Measurements from ENCODE around the gene SPIN4.
"Not testable (repeated sequence)": the region's sequence is repeated elsewhere in the genome, so short reads cannot be mapped to it uniquely, and the experiment has no call there.

The SPIN4 gene

DNA sequence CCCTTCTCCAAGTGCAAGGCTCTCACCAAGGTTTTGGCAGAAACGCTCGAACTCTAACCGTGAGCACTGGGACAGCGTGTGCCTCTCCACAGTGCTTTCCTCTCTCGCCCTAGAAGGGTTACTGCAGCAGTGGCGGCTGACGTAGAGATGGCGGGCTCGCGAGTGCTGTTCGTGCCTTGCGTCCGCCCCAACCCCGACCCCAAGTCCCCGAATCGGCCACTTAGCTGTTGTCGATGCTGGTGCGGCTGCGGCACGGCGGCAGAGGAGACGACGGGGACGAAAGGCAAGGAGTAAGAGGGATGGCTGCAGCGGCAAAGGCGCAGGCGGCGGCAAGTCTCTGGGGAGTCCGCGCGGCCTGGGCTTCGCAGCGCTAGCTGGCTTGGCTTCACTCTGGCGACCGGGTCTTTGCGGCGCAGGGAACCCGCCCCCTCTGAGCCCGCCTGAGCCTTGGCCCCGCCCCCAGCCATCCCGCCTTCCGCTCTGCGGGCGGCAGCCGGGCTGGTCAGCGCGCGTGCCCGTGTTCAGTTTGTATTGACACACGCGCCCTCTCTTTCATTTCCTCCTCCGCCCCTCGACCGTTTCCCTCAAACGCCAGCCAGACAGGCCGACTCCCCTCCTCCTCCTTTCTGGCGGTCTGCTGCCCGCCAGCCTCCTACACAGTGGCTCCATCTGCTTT lies at the start of gene SPIN4:
Gene SPIN4 (minus strand): TSS at position 392 of the 676 bp plus-strand sequence. CDS start 513 bp downstream, outside the sequence.
- DNase-seq (ENCODE audit: low read depth in 2 of 2): peak; percentile 29 to 39

DNA sequence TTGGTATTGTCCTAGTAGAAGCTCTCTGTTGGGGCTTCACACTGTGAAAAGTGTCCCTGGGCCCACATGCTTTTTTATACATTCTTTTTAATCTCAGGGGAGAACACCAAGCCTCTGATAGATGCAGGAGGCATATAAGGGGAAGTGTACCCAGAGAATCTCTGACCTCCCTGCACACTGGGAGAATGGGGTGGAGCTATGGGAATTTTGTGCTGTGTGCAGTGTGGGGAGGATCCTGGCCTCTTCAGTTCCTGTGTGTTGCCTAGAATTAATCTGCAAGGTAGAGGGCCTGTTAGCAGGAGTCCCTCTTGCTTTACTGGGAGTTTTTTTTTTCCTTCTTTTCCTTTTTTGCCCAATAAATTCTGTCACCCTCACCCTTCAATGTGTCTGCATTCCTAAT lies 49.2 kb upstream of the SPIN4 start:
- no peak for DNase-seq (ENCODE audit: low read depth in 2 of 2)

DNA sequence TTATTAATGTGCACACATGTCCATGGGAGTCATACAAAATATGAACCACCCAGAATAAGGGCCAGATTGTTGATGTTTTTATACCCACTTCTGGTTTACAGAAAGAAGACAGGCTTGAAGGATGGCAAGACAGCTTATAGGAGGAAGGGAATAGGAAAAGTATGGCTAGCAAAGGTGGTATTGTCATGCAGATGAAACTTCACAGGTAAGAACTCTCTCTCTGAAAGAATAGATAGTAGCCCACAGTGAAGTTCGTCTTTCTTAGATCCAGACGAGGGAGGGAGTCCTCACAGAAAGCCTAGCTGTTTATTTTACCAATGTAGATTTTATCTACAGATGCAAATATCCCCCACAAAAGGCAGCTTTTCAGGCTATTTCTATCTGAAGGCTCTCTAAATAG lies 43.7 kb upstream of the SPIN4 start:
- DNase-seq (ENCODE audit: low read depth in 2 of 2): no peak

DNA sequence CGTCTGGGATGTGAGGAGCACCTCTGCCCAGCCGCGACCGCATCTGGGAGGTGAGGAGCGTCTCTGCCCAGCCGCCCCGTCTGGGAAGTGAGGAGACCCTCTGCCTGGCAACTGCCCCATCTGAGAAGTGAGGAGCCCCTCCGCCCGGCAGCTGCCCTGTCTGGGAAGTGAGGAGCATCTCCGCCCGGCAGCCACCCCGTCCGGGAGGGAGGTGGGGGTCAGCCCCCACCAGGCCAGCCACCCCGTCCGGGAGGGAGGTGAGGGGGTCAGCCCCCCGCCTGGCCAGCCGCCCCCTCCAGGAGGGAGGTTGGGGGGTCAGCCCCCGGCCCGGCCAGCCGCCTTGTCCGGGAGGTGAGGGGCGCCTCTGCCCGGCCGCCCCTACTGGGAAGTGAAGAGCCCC lies 42.0 kb upstream of the SPIN4 start:
- DNase-seq (ENCODE audit: low read depth in 2 of 2): not testable (repeated sequence)

DNA sequence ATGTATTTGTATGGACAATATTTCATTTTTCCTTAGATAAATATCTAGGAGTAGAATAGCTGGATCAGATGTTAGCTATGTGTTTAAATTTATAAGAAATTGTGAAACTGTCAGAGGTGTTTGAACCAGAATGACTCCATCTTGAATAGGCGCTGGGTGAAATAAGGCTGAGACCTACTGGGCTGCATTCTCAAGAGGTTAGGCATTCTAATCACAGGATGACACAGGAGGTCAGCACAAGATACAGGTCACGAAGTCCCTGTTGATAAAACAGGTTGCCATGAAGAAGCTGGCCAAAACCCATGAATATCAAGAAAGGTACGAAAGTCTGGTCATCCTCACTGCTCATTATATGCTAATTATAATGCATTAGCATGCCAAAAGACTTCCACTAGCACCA lies 36.3 kb upstream of the SPIN4 start:
- DNase-seq (ENCODE audit: low read depth in 2 of 2): no peak

DNA sequence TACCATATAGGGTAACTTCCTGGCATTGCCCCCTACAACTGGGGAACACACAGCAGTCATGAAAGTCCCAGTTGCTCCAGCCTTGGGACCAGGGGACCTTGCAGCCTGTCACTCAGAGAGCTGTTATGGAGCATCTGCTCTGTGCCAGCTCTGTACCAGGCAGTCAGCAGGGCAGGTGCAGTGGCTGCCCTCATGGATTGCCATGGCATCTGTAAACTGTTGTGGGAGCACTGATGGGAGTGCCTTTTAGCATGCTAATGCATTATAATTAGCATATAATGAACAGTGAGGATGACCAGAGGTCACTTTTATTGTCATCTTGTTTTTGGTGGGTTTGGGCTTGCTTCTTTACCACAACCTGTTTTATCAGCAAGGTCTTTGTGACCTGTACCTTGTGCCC lies 33.1 kb upstream of the SPIN4 start:
- not testable (repeated sequence) for DNase-seq (ENCODE audit: low read depth in 2 of 2)

DNA sequence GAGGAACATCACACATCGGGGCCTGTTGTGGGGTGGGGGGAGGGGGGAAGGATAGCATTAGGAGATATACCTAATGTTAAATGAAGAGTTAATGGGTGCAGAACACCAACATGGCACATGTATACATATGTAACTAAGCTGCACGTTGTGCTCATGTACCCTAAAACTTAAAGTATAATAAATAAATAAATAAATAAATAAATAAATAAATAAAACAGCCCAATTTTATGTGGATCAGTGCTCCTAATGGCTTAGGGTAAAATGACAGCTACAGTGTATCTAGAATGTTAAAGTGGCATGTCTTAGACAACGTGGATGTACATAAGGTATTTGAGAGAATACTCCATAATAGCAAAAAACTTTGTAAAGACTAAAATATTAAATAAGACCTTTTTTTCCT lies 21.9 kb upstream of the SPIN4 start:
- DNase-seq (ENCODE audit: low read depth in 2 of 2): not testable (repeated sequence)

DNA sequence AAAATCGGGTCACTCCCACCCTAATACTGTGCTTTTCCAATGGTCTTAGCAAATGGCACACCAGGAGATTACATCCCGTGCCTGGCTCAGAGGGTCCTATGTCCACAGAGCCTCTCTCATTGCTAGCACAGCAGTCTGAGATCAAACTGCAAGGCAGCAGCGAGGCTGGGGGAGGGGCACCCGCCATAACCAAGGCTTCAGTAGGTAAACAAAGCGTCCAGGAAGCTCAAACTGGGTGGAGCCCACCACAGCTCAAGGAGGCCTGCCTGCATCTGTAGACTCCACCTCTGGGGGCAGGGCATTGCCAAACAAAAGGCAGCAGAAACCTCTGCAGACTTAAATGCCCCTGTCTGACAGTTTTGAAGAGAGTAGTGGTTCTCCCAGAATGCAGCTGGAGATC lies 16.6 kb upstream of the SPIN4 start:
- DNase-seq (ENCODE audit: low read depth in 2 of 2): not testable (repeated sequence)

DNA sequence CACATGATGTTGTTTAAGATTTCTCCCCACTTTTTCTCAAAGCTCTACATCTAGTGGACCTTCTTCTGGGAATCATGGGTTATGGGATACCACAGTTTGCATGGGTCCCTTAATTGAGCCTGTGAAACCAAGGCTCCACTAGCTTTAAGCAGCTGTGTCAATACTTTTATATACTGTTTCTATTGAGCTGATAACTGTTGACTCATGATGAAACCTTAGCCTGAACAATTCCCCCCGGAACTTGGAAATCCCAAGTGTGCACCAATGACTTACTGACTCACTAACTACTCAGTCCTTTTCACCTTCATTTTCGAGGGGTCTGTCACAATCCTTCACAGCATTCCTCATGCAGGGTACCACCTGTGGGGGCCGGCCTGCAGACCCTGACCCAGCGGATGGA lies 12.7 kb upstream of the SPIN4 start:
- no peak for DNase-seq (ENCODE audit: low read depth in 2 of 2)

DNA sequence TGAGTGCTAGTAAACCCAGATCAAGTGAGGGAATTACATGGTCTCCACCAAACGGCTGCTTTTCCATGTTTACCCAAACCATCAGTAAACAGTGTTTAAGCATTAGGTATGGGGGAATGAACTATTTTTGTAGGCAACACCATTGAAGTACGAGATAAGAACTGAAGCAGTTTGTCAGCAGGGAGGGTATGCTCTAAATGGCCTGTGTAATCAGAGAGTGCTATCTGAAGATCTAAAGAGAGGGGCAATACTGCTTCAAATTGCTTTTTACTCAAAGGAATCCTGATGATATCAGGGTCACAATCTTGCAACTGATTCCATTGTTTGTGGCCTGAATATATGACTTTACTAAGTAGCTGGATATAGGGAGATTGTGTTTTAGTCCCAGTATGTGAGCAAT lies 10.4 kb upstream of the SPIN4 start:
- no peak for DNase-seq (ENCODE audit: low read depth in 2 of 2)

DNA sequence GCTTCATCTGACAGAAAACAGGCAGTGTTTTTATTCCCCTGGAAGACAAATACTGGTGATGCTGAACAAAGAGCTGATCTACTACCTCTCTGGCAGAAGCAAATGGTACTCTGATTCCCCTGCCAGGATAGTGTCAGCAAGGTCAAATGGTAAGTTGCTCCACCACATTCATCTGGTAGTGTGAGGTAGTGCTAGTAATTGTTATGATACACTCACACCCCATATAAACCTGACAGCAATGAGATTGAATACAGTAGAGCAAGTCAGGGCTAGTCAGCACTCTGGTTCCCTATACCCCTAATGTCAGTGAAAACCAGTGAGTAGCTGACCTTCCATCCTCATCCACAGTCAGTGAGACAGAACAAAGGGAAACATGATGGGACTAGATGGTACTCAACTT lies 3.4 kb upstream of the SPIN4 start:
- DNase-seq (ENCODE audit: low read depth in 2 of 2): no peak

DNA sequence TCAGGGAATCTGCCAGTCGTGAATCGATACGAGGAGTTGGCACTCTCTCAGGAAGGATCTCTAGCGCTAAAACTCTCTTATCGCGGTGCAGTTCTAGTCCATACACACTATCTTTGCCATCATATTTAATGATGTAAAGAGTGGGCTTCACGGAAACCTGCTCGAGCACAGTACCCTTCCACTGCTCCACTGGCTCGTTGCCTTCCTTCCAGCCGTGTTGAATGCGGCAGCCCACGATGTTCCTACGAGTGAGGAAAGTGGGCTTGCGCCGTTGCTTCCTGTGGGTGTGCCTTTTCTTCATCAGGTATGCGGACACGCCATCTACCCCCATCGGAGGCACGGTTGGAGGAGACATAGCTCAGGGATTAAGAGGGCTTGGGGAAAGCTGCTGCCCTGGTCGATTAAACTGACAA lies 661 bp downstream of the SPIN4 start:
- no peak for DNase-seq (ENCODE audit: low read depth in 2 of 2)

DNA sequence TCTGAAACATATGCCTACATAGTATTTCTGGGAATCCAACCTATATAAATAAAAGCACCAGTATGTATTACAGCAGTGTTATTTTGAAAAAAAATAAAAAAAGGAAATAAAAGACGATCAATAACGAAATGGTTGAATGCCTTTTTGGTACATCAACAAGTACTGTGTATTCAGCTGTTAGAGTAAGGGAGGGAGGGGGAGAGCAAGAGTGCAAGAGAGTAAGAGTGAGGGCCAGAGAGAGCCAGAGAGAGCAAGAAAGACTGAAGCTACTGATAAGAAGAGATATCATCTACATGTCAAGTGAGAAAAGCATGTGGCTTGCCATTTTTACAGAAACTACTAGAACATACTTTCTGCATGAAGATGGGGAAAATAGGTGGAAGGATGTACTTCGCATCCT lies 1.8 kb downstream of the SPIN4 start:
- DNase-seq (ENCODE audit: low read depth in 2 of 2): no peak

DNA sequence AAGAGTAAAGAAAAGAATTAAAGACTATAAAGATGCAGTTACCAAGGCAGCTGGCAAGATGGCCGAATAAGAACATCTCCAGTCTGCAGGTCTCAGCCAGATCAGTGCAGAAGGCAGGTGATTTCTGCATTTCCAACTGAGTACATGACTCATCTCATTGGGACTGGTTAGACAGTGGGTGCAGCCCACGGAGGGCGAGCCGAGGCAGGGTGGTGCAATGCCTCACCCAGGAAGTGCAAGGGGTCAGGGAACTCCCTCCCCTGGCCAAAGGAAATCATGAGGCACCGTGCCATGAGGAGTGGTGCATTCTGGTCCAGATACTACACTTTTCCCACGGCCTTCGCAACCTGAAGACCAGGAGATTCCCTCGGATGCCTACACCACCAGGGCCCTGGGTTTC lies 20.5 kb downstream of the SPIN4 start:
- no peak for DNase-seq (ENCODE audit: low read depth in 2 of 2)

DNA sequence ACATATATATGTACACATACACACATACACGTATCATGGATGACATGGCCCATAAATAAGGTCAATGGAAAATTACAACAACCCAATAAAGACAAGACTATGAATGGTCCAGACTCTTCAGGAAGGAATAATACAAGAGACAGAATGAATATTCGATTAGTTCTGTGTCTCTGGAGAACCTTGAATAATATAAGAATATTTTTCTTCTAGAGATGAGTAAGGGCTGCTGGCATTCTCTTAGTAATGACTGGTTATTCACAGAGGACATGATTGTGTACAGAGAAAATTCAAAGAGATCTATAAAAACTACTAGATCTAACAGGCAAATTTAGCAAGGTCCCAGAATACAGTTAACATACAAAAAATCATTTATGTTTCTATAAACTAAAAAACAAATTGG lies 23.3 kb downstream of the SPIN4 start:
- no peak for DNase-seq (ENCODE audit: low read depth in 2 of 2)

DNA sequence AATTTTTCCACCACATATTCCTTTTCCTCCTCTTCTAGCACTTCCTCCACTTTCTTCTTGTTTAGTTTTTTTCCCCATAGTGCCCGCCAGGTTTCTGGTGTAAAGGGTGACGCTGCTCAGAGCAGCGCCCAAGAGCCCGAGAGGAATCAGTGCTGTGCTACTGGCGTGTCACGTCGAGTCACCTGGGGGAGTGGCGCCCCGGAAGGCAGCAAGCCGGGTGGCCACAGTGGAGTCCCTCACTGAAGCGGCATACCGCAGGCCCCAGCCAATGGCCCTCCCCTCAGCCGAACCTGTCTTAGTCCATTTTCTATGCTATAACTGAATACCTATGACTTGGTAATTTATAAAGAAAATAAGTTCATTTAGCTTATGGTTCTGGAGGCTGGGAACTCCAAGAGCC lies 51.5 kb downstream of the SPIN4 start:
- no peak for DNase-seq (ENCODE audit: low read depth in 2 of 2)

All from stimulated activated CD8-positive, alpha-beta memory T cell treated with anti-CD3 and anti-CD28 coated beads, Interleukin-2, amount 100 ng/mL, for 1 hour (primary cell).